Measurements from ENCODE around the gene SCGB1C2. TPM values are rescaled to one million over a fixed set of nuclear protein-coding genes. Genes with fewer than 3 reads are reported as not detected.

SCGB1C2 gene
- total and polyA plus RNA-seq, 3 donors from 2014 or later = not detected

- Histone ChIP-seq H3K27me3 (no peaks in the 10 kb centered on the region), H3K9me3 (no peaks in the 10 kb centered on the region), H3K4me3 (no peak overlapping the region), H3K27ac (no peak overlapping the region), H3K4me1 (no peaks in the 10 kb centered on the region), H3K36me3 (ENCODE audit: low read depth, missing control alignments) (no peaks in the 10 kb centered on the region)
- intact Hi-C loops (cut with DNase I; ENCODE audit: low total_unique reads) = no loop called here
- 86 to 100% methylated on average over 1 to 2 of the region's 2 CpGs for WGBS, 2 donors
- DNase-seq = no peak
- TF ChIP-seq POLR2A (IDR thresholded peaks at IDR 0.05) (no peak), CTCF (IDR thresholded peaks at IDR 0.05) (no peak)
Observed at GRCh38 chr17:187130-187529, 49.8 kb downstream of the SCGB1C2 start.

Small RNA genes lying within 50 kb of the gene (small RNA-seq; reads per million reads assigned to genes)
- 0 reads per million in 2 donors for gene RF00026

Other genes starting within 250 kb of the SCGB1C2 start
- gene DOC2B, start 44.1 kb downstream of the SCGB1C2 start, total RNA-seq = 1 to 10 TPM; 1.4 to 1.9 TPM
- 4.0 TPM for gene DOC2B, start 44.1 kb downstream of the SCGB1C2 start, polyA plus RNA-seq (ENCODE audit: insufficient read depth, low read depth, low replicate concordance)
- gene RPH3AL, start 215.2 kb downstream of the SCGB1C2 start, total RNA-seq = 10 to 100 TPM in 1 of 2 donors, 1 to 10 TPM in 1; 6.5 to 13.5 TPM
- gene RPH3AL, start 215.2 kb downstream of the SCGB1C2 start, polyA plus RNA-seq (ENCODE audit: insufficient read depth, low read depth, low replicate concordance) = 4.4 TPM